CD4-positive, alpha-beta T cell (primary cell): ENCODE data around the gene SDC3. TPM values are rescaled to one million over a fixed set of nuclear protein-coding genes. Genes with fewer than 3 reads are reported as not detected.

Experiments used
- ATAC-seq: fragments of 200-7000 bp; cut with Tn5 transposase; one replicate; pipeline ENCODE4 v1.10.0; 2022; ENCODE audit warnings: mild to moderate bottlenecking; ENCODE audit not compliant: poor library complexity
- CTCF ChIA-PET: fragments of 350-600 bp; sonication (Branson Sonifier 250); formaldehyde crosslinking; loops from one replicate; lab custom pipeline; 2021; ENCODE audit warnings: antibody characterized with exemption, inconsistent platforms; lab: Charles Lee
- POLR2A ChIA-PET: fragments of 350-600 bp; sonication (Branson Sonifier 250); formaldehyde crosslinking; loops from one replicate; lab custom pipeline; 2021; ENCODE audit warnings: antibody characterized with exemption, inconsistent platforms; lab: Charles Lee
- DNase-seq, 14 experiments: peaks; one replicate each; pipeline ENCODE4 v3.0.0-alpha.2; 2013 to 2020; ENCODE audit warnings: mixed read lengths in 2 of 14
- H3K27ac ChIP-seq, 2 donors: one replicate each; pipeline versions ENCODE4 v1.5.1 to v1.7.0; 2013; ENCODE audit warnings: low read length in 2 of 2, low read depth in 1 of 2, mild to moderate bottlenecking in 1 of 2
- H3K27me3 ChIP-seq, 2 experiments: 1 replicate in 1 of 2; 2 replicates in 1 of 2; pipeline versions ENCODE4 v1.6.1 to v1.7.0; 2013; ENCODE audit warnings: low read length in 2 of 2, control low read depth in 1 of 2, mild to moderate bottlenecking in 1 of 2, moderate library complexity in 1 of 2; ENCODE audit not compliant: insufficient read depth in 2 of 2, control insufficient read depth in 1 of 2
- H3K36me3 ChIP-seq: one replicate; pipeline ENCODE4 v1.6.1; 2013; ENCODE audit warnings: low read length, control low read depth; ENCODE audit not compliant: insufficient read depth
- H3K4me1 ChIP-seq: one replicate; pipeline ENCODE4 v1.6.1; 2013; ENCODE audit warnings: low read length, control low read depth; ENCODE audit not compliant: insufficient read depth
- H3K4me3 ChIP-seq: one replicate; pipeline ENCODE4 v1.5.1; 2013; ENCODE audit warnings: mild to moderate bottlenecking, low read length, moderate library complexity
- H3K9me3 ChIP-seq, 2 experiments: 1 replicate in 1 of 2; 2 replicates in 1 of 2; pipeline versions ENCODE4 v1.6.1 to v1.7.0; 2013; ENCODE audit warnings: low read length in 2 of 2, mild to moderate bottlenecking in 2 of 2, control low read depth in 1 of 2, moderate library complexity in 1 of 2; ENCODE audit not compliant: control insufficient read depth in 1 of 2, insufficient read depth in 1 of 2
- H3K27ac Mint-ChIP-seq: one replicate; pipeline ENCODE4 v1.8.0; 2020; ENCODE audit warnings: mixed read lengths
- H3K27me3 Mint-ChIP-seq: one replicate; pipeline ENCODE4 v1.8.0; 2021; ENCODE audit warnings: mixed read lengths
- H3K36me3 Mint-ChIP-seq: one replicate; pipeline ENCODE4 v1.8.0; 2021; ENCODE audit warnings: low read depth, mixed read lengths
- H3K4me1 Mint-ChIP-seq: one replicate; pipeline ENCODE4 v1.8.0; 2021; ENCODE audit warnings: low read depth, mixed read lengths
- H3K4me3 Mint-ChIP-seq: one replicate; pipeline ENCODE4 v1.8.0; 2020; ENCODE audit warnings: mild to moderate bottlenecking, mixed read lengths
- H3K9me3 Mint-ChIP-seq: one replicate; pipeline ENCODE4 v1.8.0; 2020; ENCODE audit warnings: mixed read lengths
- intact Hi-C, 2 experiments: fragments of 100-400 bp; cut with DNase I in 1 of 2; cut with micrococcal nuclease in 1 of 2; formaldehyde crosslinking; loops; one replicate each; pipeline versions ENCODE4 v1.15.1 to v1.9.0; 2023 to 2025; cut with DNase I, micrococcal nuclease
- total RNA-seq, 174 experiments: library from RNA in 2 of 174; stranded (reverse) in 2 of 174; gene quantifications; one replicate each; pipeline ENCODE4 v1.2.3 and lab custom pipeline; 2021 to 2026
- TF ChIP-seq, protein P1 (sequence below): fragments of 200-600 bp; IDR thresholded peaks from one replicate; pipeline ENCODE4 v1.8.0; 2022; ENCODE audit warnings: antibody characterized with exemption, mild to moderate bottlenecking

SDC3 gene
- total RNA-seq, 2 experiments from 2014 or later: 0.14 TPM; not detected in 1

DNA sequence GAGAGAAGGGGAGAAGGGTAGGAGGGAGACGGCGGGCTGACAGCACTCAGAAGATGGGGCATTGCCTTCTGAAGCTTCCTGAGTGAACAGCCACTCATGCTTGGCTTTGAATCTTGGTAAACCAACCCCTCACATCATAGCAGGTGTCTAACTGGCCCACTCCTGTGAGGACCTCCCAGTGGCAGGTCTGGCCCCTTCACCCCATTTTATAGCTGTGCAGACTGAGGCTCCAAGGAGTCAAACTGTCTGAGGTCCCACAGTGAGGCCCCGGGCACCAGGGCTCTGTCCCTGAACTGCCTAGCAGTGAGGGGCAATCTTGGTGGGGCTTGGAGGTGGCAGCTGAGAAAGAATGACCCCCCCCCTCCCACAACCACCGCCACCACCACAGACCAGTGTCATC lies 41.0 kb downstream of the SDC3 start:
- CTCF ChIA-PET: no interaction called here
- no peak for ATAC-seq
- no peak overlapping the region for H3K4me3 ChIP-seq
- peaks cover 7% of the 10 kb centered on the region for H3K4me1 ChIP-seq
- H3K27me3 ChIP-seq: peaks cover 0 to 3% of the 10 kb centered on the region in 2 experiments
- H3K36me3 Mint-ChIP-seq: no peaks in the 10 kb centered on the region
- no peak overlapping the region for H3K4me3 Mint-ChIP-seq
- no peaks in the 10 kb centered on the region for H3K9me3 ChIP-seq
- no peak overlapping the region for H3K27ac ChIP-seq
- no peaks in the 10 kb centered on the region for H3K9me3 Mint-ChIP-seq
- H3K36me3 ChIP-seq: no peaks in the 10 kb centered on the region
- peaks cover 10% of the 10 kb centered on the region for H3K27me3 Mint-ChIP-seq
- POLR2A ChIA-PET: no interaction called here
- no peak for DNase-seq
- TF ChIP-seq, protein P1, sequence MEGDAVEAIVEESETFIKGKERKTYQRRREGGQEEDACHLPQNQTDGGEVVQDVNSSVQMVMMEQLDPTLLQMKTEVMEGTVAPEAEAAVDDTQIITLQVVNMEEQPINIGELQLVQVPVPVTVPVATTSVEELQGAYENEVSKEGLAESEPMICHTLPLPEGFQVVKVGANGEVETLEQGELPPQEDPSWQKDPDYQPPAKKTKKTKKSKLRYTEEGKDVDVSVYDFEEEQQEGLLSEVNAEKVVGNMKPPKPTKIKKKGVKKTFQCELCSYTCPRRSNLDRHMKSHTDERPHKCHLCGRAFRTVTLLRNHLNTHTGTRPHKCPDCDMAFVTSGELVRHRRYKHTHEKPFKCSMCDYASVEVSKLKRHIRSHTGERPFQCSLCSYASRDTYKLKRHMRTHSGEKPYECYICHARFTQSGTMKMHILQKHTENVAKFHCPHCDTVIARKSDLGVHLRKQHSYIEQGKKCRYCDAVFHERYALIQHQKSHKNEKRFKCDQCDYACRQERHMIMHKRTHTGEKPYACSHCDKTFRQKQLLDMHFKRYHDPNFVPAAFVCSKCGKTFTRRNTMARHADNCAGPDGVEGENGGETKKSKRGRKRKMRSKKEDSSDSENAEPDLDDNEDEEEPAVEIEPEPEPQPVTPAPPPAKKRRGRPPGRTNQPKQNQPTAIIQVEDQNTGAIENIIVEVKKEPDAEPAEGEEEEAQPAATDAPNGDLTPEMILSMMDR: no peak
- H3K27ac Mint-ChIP-seq: no peak overlapping the region
- H3K4me1 Mint-ChIP-seq: no peaks in the 10 kb centered on the region
- intact Hi-C loops: no loop called here

GRCh38 chr1:30866594-30866993 lies 42.0 kb downstream of the SDC3 start:
- TF ChIP-seq, protein P1: no peak
- intact Hi-C loops: no loop called here
- H3K27ac Mint-ChIP-seq: no peak overlapping the region

DNA sequence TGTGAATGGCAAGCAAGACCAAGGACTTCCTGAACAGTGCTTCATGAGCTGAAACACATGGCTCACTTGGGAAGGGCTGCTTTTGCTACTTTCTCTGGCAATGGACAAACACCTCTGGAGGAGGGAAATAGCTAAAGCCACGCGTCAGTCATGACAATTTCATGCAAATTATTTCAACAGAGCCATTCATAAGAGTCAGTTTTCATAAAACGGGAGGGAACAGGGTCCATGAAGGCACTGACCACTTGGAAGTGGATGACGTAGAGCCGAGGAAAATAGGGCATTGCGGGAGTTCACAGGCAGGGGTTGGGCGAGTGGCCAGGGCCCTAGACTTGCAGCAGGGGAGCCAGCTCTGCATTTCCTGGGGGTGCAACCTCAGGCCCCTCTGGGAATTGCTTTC lies 43.9 kb downstream of the SDC3 start:
- intact Hi-C loops: no loop called here
- Mint-ChIP-seq H3K4me1 (no peaks in the 10 kb centered on the region), H3K27me3 (peaks cover 23% of the 10 kb centered on the region), H3K27ac (no peak overlapping the region), H3K36me3 (no peaks in the 10 kb centered on the region), H3K9me3 (no peaks in the 10 kb centered on the region), H3K4me3 (no peak overlapping the region)
- no peak overlapping the region for H3K27ac ChIP-seq
- ChIA-PET POLR2A (no interaction called here), CTCF (interaction anchor here (0.6 kb wide), 1 partner anchor 28 kb away, joined by 3 read pairs; no protein-coding TSS in a partner anchor)
- no peak for DNase-seq
- TF ChIP-seq, protein P1: no peak
- H3K36me3 ChIP-seq: no peaks in the 10 kb centered on the region
- peaks cover 7% of the 10 kb centered on the region for H3K4me1 ChIP-seq
- no peak for ATAC-seq
- H3K27me3 ChIP-seq: peaks cover 0 to 3% of the 10 kb centered on the region in 2 experiments
- no peaks in the 10 kb centered on the region for H3K9me3 ChIP-seq
- H3K4me3 ChIP-seq: no peak overlapping the region

More at GRCh38 chr1:30866594-30866993, 42.0 kb downstream of the SDC3 start:
- Histone ChIP-seq H3K9me3 (no peaks in the 10 kb centered on the region), H3K27ac (no peak overlapping the region), H3K27me3 (peaks cover 0 to 3% of the 10 kb centered on the region in 2 experiments), H3K36me3 (no peaks in the 10 kb centered on the region), H3K4me3 (no peak overlapping the region), H3K4me1 (peaks cover 7% of the 10 kb centered on the region)
- Mint-ChIP-seq H3K36me3 (no peaks in the 10 kb centered on the region), H3K4me1 (no peaks in the 10 kb centered on the region), H3K9me3 (no peaks in the 10 kb centered on the region), H3K27me3 (peaks cover 10% of the 10 kb centered on the region), H3K4me3 (no peak overlapping the region)
- no peak for DNase-seq
- no peak for ATAC-seq
- POLR2A ChIA-PET: no interaction called here
- CTCF ChIA-PET: no interaction called here
